Panc1 (cell line): ENCODE results near the gene PRDX3. TPM values are rescaled to one million over a fixed set of nuclear protein-coding genes. Genes with fewer than 3 reads are reported as not detected.

Experiments
- ATAC-seq: fragments of 200-7000 bp; cut with Tn5 transposase; 2 replicates; pipeline ENCODE4 v1.9.1; 2020; ENCODE audit warnings: mild to moderate bottlenecking, moderate library complexity
- BruUV-seq: library from RNA; stranded (reverse); fragments of 400-500 nt; replicated peaks from 2 replicates; lab custom pipeline; 2021; lab: Mats Ljungman, UMichigan
- CTCF ChIA-PET: fragments of 300-600 bp; sonication (Branson Sonifier 250); formaldehyde crosslinking; loops from one replicate; lab custom pipeline; 2022; ENCODE audit warnings: antibody characterized with exemption; lab: Charles Lee
- POLR2A ChIA-PET: fragments of 300-600 bp; sonication (Branson Sonifier 250); formaldehyde crosslinking; loops from one replicate; lab custom pipeline; 2022; ENCODE audit warnings: antibody characterized with exemption; lab: Charles Lee
- DNase-seq: peaks from one replicate; pipeline ENCODE4 v3.0.0-alpha.2; 2010; ENCODE audit warnings: low read depth, low spot score
- H3K27ac ChIP-seq: 2 replicates; pipeline ENCODE4 v1.5.1; 2011; ENCODE audit warnings: mild to moderate bottlenecking, low read length, inconsistent platforms
- H3K27me3 ChIP-seq: fragments of 200-500 bp; sonication (Bioruptor generic); 2 replicates; pipeline ENCODE4 v1.6.0; 2014; ENCODE audit warnings: low read length, inconsistent platforms; ENCODE audit not compliant: control insufficient read depth, insufficient read depth
- H3K36me3 ChIP-seq: fragments of 200-500 bp; sonication (Bioruptor generic); 2 replicates; pipeline ENCODE4 v1.5.1; 2014; ENCODE audit warnings: inconsistent platforms, mild to moderate bottlenecking, low read length, moderate library complexity; ENCODE audit not compliant: control insufficient read depth, insufficient read depth
- H3K4me1 ChIP-seq: 2 replicates; pipeline ENCODE4 v1.5.1; 2011; ENCODE audit warnings: inconsistent platforms, mild to moderate bottlenecking, low read length, moderate library complexity; ENCODE audit not compliant: control insufficient read depth, insufficient read depth
- H3K4me3 ChIP-seq, 2 experiments: 2 replicates each; pipeline ENCODE4 v1.5.1; 2011 to 2012; ENCODE audit warnings: low read depth in 2 of 2, low read length in 2 of 2, mild to moderate bottlenecking in 2 of 2, inconsistent platforms in 1 of 2, moderate library complexity in 1 of 2
- H3K9me3 ChIP-seq: fragments of 200-500 bp; sonication (Bioruptor generic); 2 replicates; pipeline ENCODE4 v1.5.1; 2014; ENCODE audit warnings: low read depth, mild to moderate bottlenecking, inconsistent platforms, low read length, moderate library complexity; ENCODE audit not compliant: control insufficient read depth, insufficient read depth
- POLR2AphosphoS5 ChIP-seq: IDR thresholded peaks from 2 replicates; pipeline ENCODE4 v1.6.1; 2012; ENCODE audit warnings: mild to moderate bottlenecking, low read depth, low read length, moderate library complexity
- SIN3A ChIP-seq: IDR thresholded peaks from 2 replicates; pipeline ENCODE4 v1.6.1; 2012; ENCODE audit warnings: low read depth, mild to moderate bottlenecking, low read length, moderate library complexity, borderline replicate concordance; ENCODE audit not compliant: insufficient read depth
- TCF7L2 ChIP-seq: IDR thresholded peaks from 2 replicates; pipeline ENCODE4 v1.6.1; 2011; ENCODE audit warnings: mild to moderate bottlenecking, low read depth, low read length, inconsistent platforms
- in situ Hi-C: cut with HindIII; loops from 2 replicates; pipeline ENCODE4 v1.10.0; 2016; ENCODE audit warnings: low sequenced_read_pairs, low pct_unique_long_range_greater_than_20kb
- intact Hi-C: fragments of 100-400 bp; cut with micrococcal nuclease; formaldehyde crosslinking; loops from one replicate; pipeline ENCODE4 v1.10.0; 2022; ENCODE audit not compliant: unreplicated experiment
- total RNA-seq: library from RNA; stranded (reverse); gene quantifications from one replicate; pipeline ENCODE4 v1.2.1, GENCODE V29; 2021; ENCODE audit not compliant: unreplicated experiment
- TF ChIP-seq, protein P1 (sequence below): fragments of 450-650 bp; IDR thresholded peaks from 2 replicates; pipeline ENCODE4 v1.5.1; 2017; ENCODE audit warnings: mild to moderate bottlenecking
- TF ChIP-seq, protein P2 (sequence below), 2 experiments: IDR thresholded peaks; 2 replicates each; pipeline ENCODE4 v1.6.1; 2011 to 2012; ENCODE audit warnings: low read depth in 2 of 2, control low read depth in 1 of 2, low read length in 1 of 2, mild to moderate bottlenecking in 1 of 2, moderate library complexity in 1 of 2; ENCODE audit not compliant: insufficient read depth in 1 of 2

The PRDX3 gene
- total RNA-seq, 1 experiment from 2014 or later, result 235 TPM

DNA sequence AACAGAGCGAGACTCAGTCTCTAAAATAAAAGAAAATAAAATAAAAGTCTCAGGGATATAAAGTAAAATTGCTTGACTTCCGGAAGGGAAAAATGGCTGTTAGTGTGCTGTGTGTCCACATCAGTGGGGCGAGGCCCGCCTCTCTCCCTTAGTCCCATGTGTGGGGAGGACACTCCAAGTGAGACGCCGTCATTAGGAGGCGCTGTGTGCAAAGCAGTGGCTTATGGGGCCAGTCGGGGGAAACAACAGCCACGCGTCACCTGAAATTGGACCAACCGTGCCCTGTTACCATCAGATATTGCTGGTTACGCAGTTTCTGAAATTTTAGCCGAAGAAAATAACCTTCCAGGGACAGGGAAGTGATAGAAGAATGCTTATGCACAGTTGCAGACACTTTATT is 28.9 kb downstream of the PRDX3 start:
- no peak for TF ChIP-seq TCF7L2
- no peak for TF ChIP-seq SIN3A
- TF ChIP-seq, protein P1, sequence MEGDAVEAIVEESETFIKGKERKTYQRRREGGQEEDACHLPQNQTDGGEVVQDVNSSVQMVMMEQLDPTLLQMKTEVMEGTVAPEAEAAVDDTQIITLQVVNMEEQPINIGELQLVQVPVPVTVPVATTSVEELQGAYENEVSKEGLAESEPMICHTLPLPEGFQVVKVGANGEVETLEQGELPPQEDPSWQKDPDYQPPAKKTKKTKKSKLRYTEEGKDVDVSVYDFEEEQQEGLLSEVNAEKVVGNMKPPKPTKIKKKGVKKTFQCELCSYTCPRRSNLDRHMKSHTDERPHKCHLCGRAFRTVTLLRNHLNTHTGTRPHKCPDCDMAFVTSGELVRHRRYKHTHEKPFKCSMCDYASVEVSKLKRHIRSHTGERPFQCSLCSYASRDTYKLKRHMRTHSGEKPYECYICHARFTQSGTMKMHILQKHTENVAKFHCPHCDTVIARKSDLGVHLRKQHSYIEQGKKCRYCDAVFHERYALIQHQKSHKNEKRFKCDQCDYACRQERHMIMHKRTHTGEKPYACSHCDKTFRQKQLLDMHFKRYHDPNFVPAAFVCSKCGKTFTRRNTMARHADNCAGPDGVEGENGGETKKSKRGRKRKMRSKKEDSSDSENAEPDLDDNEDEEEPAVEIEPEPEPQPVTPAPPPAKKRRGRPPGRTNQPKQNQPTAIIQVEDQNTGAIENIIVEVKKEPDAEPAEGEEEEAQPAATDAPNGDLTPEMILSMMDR, result no peak
- TF ChIP-seq POLR2AphosphoS5, result no peak
- TF ChIP-seq, protein P2, sequence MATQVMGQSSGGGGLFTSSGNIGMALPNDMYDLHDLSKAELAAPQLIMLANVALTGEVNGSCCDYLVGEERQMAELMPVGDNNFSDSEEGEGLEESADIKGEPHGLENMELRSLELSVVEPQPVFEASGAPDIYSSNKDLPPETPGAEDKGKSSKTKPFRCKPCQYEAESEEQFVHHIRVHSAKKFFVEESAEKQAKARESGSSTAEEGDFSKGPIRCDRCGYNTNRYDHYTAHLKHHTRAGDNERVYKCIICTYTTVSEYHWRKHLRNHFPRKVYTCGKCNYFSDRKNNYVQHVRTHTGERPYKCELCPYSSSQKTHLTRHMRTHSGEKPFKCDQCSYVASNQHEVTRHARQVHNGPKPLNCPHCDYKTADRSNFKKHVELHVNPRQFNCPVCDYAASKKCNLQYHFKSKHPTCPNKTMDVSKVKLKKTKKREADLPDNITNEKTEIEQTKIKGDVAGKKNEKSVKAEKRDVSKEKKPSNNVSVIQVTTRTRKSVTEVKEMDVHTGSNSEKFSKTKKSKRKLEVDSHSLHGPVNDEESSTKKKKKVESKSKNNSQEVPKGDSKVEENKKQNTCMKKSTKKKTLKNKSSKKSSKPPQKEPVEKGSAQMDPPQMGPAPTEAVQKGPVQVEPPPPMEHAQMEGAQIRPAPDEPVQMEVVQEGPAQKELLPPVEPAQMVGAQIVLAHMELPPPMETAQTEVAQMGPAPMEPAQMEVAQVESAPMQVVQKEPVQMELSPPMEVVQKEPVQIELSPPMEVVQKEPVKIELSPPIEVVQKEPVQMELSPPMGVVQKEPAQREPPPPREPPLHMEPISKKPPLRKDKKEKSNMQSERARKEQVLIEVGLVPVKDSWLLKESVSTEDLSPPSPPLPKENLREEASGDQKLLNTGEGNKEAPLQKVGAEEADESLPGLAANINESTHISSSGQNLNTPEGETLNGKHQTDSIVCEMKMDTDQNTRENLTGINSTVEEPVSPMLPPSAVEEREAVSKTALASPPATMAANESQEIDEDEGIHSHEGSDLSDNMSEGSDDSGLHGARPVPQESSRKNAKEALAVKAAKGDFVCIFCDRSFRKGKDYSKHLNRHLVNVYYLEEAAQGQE (IDR thresholded peaks at IDR 0.05; ENCODE audit: insufficient read depth in 1 of 2, low read depth in 2 of 2, low read length in 1 of 2), result no peak
- intact Hi-C loops, result no loop called here
- H3K4me1 ChIP-seq, result no peaks in the 10 kb centered on the region
- peaks cover 4% of the 10 kb centered on the region; the same call in 1 of the 2 replicates for H3K36me3 ChIP-seq
- ATAC-seq (0 out of 2 replicates have a peak, but pooled peaks have one; percentile 59), DNase-seq (no peak)
- no peaks in the 10 kb centered on the region for H3K9me3 ChIP-seq
- in situ Hi-C loops, result no loop called here
- no peaks in the 10 kb centered on the region for H3K27me3 ChIP-seq
- POLR2A ChIA-PET, result no interaction called here
- CTCF ChIA-PET, result no interaction called here
- no peak overlapping the region for H3K4me3 ChIP-seq
- BruUV-seq, result no TSS peak
- H3K27ac ChIP-seq, result no peak overlapping the region

DNA sequence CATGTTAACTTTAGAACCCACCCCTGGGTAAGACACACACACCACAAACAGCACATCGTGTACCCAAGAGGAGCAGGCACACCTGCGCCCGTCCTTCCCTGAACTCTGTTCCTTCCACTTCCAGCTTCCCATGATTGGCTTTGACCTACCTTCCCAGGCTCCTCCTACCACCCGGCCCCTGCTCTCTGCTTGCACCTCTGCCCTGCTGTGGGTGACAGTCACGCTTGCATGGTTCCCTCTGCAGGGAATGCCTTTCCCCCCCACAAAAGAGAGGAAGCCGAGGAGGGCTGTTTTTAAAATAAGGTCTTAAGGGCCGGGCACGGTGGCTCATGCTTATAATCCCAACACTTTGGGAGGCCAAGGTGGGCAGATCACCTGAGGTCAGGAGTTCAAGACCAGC is 29.5 kb downstream of the PRDX3 start:
- DNase-seq (no peak), ATAC-seq (no peak)
- H3K9me3 ChIP-seq, result no peaks in the 10 kb centered on the region
- TF ChIP-seq, protein P1, result no peak
- TF ChIP-seq, protein P2 (IDR thresholded peaks at IDR 0.05; ENCODE audit: insufficient read depth in 1 of 2, low read depth in 2 of 2, low read length in 1 of 2), result no peak
- TF ChIP-seq TCF7L2 (no peak), POLR2AphosphoS5 (no peak), SIN3A (no peak)
- H3K36me3 ChIP-seq, result 0 out of 2 replicates have a peak, but pooled peaks cover 3% of the 10 kb centered on the region
- in situ Hi-C loops, result no loop called here
- no peak overlapping the region for H3K27ac ChIP-seq
- ChIA-PET CTCF (no interaction called here), POLR2A (no interaction called here)
- no peaks in the 10 kb centered on the region for H3K27me3 ChIP-seq
- BruUV-seq, result no TSS peak
- H3K4me1 ChIP-seq, result no peaks in the 10 kb centered on the region
- no peak overlapping the region for H3K4me3 ChIP-seq
- intact Hi-C loops, result no loop called here
